Peyer's patch (tissue), 4 donors: Measurements from ENCODE around the gene STX18.

Experiments used
- CTCF ChIP-seq, 6 experiments: fragments of 450-650 bp in 4 of 6; fragments of 200-600 bp in 2 of 6; sonication (generic) in 1 of 6; IDR thresholded peaks; one replicate each; pipeline ENCODE4 v1.5.1; 2017 to 2019; ENCODE audit warnings: antibody characterized with exemption in 6 of 6, mild to moderate bottlenecking in 3 of 6, moderate library complexity in 1 of 6
- POLR2A ChIP-seq, 2 donors: fragments of 450-650 bp; IDR thresholded peaks; one replicate each; pipeline ENCODE4 v1.5.1; 2017; ENCODE audit warnings: antibody characterized with exemption in 2 of 2, mild to moderate bottlenecking in 2 of 2, moderate library complexity in 2 of 2

DNA sequence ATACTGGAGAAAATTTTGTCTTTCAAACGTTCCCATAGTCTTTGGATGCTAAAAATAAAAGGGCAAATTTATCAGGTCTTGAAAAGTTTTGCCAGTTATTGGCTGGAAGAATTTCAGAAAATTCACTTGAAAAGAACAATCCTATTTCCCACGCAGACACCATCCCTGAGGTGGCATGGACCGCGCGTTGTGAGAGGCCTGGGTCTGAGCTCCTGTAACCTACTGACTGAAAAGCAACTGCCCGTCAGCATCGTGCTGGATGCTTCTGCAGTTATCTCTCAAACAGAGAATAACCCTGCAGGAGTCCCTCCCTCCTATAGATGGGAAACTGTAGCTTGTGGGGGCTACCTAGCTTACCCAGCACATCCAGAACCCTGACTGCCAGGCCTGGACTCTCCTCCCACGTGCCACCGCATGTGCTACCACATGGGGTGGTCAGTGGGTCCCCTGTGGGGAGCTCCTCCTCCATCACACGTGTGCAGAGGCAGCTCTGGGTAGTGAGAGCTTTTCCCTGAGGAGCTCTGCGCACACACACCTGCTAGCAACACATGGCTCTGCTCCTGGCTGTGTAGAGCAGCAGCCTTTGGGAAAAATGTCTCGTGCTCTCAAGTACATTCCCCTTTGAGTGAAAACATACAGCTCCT is 118.9 kb downstream of the STX18 start:
- TF ChIP-seq CTCF (IDR thresholded peaks at IDR 0.05) (no peak), POLR2A (IDR thresholded peaks at IDR 0.05) (no peak)
